Measurements from ENCODE around the gene GCNT2.
"Not testable (repeated sequence)": the region's sequence is repeated elsewhere in the genome, so short reads cannot be mapped to it uniquely, and the experiment has no call there.

GCNT2 gene

GRCh38 chr6:10561611-10562199 is 40.6 kb downstream of the GCNT2 start:
- no peak overlapping the region for H3K4me3 ChIP-seq (ENCODE audit: control insufficient read depth, low read depth, low read length)
- DNase-seq (ENCODE audit: low read depth), result no peak
- no peak for TF ChIP-seq CTCF (IDR thresholded peaks at IDR 0.05; ENCODE audit: control insufficient read depth, insufficient read depth, low read depth, low read length, missing control alignments)

GRCh38 chr6:10564975-10565673 is 44.0 kb downstream of the GCNT2 start:
- no peak for TF ChIP-seq CTCF (IDR thresholded peaks at IDR 0.05; ENCODE audit: control insufficient read depth, insufficient read depth, low read depth, low read length, missing control alignments)
- DNase-seq (ENCODE audit: low read depth), result no peak
- no peak overlapping the region for H3K4me3 ChIP-seq (ENCODE audit: control insufficient read depth, low read depth, low read length)

GRCh38 chr6:10565913-10566312 is 44.8 kb downstream of the GCNT2 start:
- DNase-seq (ENCODE audit: low read depth), result no peak
- no peak overlapping the region for H3K4me3 ChIP-seq (ENCODE audit: control insufficient read depth, low read depth, low read length)
- no peak for TF ChIP-seq CTCF (IDR thresholded peaks at IDR 0.05; ENCODE audit: control insufficient read depth, insufficient read depth, low read depth, low read length, missing control alignments)

GRCh38 chr6:10567256-10568026 is 46.3 kb downstream of the GCNT2 start:
- no peak overlapping the region for H3K4me3 ChIP-seq (ENCODE audit: control insufficient read depth, low read depth, low read length)
- DNase-seq (ENCODE audit: low read depth), result no peak
- no peak for TF ChIP-seq CTCF (IDR thresholded peaks at IDR 0.05; ENCODE audit: control insufficient read depth, insufficient read depth, low read depth, low read length, missing control alignments)

GRCh38 chr6:10569392-10570127 is 48.4 kb downstream of the GCNT2 start:
- H3K4me3 ChIP-seq (ENCODE audit: control insufficient read depth, low read depth, low read length), result no peak overlapping the region
- DNase-seq (ENCODE audit: low read depth), result no peak
- no peak for TF ChIP-seq CTCF (IDR thresholded peaks at IDR 0.05; ENCODE audit: control insufficient read depth, insufficient read depth, low read depth, low read length, missing control alignments)

GRCh38 chr6:10575519-10575918 is 54.4 kb downstream of the GCNT2 start:
- not testable (repeated sequence) for H3K4me3 ChIP-seq (ENCODE audit: control insufficient read depth, low read depth, low read length); DNase-seq (ENCODE audit: low read depth)

Measured in AG09309 (cell line).